Activated effector memory CD4-positive, alpha-beta T cell treated with anti-CD3 and anti-CD28 coated beads, Interleukin-2, amount 50 U/mL, for 16 hours (primary cell): Measurements from ENCODE around the gene CCBE1.

Experiments
- DNase-seq: peaks from one replicate; pipeline ENCODE4 v3.0.0-alpha.2; 2020

The CCBE1 gene

DNA sequence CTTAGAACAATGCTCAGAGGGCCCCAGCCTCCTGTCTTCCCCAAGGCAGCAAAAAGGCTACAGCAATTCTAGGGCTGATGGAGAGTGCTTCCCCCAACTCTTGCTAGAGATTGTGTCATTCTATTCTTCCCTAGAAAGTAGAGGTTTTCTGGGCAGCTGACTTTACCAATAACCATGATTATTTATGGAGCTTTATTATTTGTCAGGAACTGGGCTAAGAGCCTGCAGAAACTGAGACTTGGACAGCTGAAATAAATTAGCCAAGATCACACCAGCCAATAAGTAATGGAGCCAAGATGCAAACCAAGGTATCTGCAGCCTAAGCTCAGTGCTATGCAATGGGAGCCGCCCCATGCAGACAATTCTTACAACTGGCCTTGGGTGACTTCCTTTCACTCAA lies 84.8 kb downstream of the CCBE1 start:
- no peak for DNase-seq

GRCh38 chr18:59610546-59611140 lies 86.6 kb downstream of the CCBE1 start:
- DNase-seq: no peak

GRCh38 chr18:59609654-59610053 lies 87.6 kb downstream of the CCBE1 start:
- no peak for DNase-seq

DNA sequence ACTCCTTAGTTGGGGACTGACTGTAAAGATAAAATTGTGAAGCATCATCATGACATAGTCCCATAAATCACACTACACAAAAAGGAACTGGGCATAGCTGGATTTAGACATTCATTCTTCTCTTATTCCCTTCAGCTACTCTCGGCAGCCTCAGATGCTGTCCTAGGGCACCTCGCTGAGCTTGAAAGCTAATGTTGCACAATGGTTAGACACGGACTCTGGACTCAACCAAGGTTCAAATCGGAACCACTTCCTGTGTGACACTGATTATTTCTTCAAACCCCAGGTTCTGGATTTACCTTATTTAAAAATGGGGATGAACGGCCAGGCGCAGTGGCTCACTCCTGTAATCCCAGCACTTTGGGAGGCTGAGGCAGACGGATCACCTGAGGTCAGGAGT lies 89.8 kb downstream of the CCBE1 start:
- no peak for DNase-seq

DNA sequence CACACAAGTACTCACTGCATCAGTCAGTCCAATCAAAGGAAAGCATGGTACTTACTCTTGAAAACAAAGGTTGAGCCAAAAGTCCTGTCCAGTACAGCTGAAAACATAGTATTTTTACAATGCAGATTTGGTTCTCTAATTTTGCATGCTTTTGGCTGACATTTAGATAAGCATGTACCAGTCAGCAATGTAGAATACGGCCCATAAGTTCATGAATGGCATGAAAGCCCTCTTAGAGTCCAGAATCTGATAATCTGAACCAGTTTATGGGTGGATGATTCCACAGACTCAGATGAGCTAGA lies 90.2 kb downstream of the CCBE1 start:
- DNase-seq: no peak

GRCh38 chr18:59606193-59607077 lies 90.8 kb downstream of the CCBE1 start:
- DNase-seq: no peak

DNA sequence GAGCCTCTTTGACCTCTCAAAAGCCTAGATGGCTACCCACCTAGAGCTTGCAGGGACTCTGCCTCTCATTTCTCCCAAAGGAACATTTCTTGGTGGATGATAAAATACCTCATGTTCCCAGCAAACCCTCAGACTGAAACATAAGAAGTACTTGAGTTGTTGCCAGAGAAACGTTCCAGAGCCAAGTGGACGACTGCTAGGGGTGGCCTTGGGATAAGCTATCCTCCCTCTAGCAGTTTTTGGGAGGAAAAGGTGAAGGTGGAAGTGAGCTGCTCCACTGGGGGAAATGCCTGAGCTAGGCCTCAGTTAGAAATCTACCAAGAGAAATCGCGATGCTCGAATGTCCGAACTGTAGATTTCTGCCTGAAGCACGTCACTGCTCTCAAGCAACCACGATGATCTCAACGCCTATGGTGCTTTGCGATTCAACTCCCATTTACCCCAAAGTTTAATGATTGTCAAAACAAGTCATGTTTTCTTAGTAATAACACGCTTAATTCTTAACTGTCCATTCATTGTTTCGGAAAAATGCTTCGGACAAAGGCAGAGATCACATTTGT lies 91.5 kb downstream of the CCBE1 start:
- no peak for DNase-seq

- DNase-seq: no peak
These were observed 92.3 kb downstream of the CCBE1 start for GRCh38 chr18:59604877-59605276.

DNA sequence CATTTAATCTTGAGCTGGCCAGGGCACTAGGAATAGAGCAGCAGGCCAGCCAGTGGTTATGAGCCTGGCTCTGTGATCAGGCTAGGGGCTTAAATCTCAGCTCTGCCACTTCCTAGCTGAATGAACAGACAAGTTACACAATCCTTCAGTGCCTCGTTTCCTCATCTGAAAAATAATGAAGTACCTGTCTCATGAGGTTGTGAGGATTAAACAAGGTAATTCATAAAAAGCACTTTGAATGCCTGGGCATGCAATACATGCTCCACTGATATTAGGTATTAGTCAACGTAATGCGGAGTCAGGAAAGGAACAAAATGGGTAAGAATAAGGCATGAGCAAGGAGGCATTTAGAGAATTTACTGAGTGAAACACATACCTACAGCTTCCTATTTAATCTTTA lies 100.2 kb downstream of the CCBE1 start:
- no peak for DNase-seq

- DNase-seq: no peak
These were observed 103.9 kb downstream of the CCBE1 start for GRCh38 chr18:59593291-59593717.

- no peak for DNase-seq
These were observed 104.6 kb downstream of the CCBE1 start for GRCh38 chr18:59592624-59593023.

DNA sequence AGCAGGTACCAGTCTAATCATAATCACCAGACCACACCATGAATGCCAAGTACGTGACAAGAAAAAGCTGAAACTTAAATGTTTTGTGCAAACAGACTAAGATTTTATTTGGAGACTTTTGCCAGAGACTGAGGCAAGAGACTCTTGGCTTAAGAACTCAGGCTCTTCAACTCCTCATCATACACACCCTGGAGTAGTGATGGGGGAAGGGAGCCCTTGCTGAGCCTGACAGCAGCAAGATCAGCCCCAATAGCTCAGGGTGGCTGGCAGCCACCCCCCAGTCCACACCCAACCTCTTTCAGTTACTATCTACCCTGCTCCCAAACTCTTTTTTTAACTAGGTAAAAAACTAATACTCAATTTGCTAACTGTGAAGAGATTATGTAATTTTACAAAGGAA lies 114.8 kb downstream of the CCBE1 start:
- no peak for DNase-seq

DNA sequence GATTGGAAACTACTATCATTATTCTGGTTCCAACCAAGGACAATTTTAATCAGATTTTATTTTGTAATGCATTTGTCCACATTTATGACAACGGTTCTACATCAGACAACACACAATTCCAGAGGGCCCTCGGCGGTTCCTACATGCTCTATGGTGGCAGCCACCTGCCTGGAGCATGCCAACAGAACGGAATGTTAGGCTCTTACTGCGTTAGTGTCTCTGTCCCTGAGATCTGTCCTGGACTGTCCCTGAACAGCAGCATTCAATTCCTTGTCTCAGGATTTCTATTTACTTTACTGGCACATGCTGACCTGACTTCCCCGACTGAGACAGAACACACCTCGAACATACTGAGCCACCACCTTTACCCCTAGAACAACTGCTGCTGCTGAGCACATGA lies 117.7 kb downstream of the CCBE1 start:
- DNase-seq: no peak

DNA sequence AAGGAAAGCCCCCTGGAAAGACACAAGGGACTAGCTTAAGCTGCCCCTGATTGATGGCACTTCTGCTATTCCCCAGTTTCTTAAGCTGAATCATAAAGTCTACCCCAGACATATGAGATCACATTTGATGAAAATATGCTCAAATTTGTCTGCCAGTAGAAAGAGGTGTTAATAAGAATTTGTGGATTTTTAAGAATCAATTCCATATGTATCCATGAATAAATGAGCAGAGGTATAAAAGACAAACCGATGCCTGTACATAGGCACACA lies 119.9 kb downstream of the CCBE1 start:
- no peak for DNase-seq

DNA sequence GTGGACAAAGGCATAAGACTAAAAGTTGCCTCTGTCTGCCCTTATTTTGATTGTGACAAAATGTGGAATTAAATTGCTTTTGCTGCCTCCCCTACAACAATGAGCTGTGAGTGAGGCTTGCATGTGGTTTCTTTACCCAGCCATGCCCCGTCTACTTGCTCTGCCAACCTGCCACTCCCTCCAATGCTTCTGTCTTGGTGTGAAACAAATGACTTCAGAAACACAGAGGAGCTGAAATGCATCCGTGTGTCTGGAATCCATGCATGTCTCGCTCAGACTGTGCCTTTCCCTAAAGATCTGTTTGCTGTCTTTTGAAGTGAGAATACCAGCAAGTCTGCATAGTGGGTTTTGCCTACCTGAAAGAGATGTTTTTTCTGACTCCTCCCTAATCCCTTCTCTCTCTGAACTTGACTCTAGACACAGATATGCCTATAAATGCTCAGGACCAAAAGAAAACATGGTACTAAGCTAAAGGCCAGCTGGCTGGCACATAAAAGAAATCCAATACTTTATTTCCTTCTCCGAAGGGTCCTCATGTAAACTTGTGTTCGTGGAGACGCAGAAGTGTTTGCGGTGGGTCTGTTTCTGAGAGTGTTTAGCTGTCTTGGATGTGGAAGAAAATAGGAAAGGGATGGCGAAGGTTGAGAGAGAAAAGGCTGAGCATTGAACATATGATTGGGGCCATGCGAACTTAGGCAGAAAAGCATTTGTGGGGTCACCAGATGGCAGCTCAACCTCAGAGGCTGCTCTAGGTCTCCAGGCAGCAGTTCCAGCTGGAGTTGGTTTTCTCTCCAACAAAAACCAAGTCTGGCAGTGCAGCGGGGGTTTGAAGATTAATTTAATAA lies 120.5 kb downstream of the CCBE1 start:
- no peak for DNase-seq

DNA sequence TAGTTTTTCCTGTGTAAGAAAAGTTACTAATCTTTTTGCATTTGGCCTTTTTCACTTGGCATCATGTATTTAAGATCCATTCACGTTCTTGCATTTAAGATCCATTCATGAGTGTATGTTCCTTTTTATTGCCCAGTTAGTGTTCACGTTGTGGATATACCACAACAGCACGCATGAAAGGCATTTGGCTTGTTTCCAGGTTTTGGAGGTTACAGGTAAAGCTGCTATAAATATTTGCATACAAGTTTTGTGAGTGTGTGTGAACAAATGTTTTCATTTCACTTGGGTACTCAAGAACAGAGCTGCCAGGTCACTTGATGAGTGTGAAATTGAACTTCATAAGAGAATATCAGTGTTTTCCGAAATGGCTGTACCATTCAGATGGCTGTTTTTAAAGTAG lies 121.2 kb downstream of the CCBE1 start:
- no peak for DNase-seq

DNA sequence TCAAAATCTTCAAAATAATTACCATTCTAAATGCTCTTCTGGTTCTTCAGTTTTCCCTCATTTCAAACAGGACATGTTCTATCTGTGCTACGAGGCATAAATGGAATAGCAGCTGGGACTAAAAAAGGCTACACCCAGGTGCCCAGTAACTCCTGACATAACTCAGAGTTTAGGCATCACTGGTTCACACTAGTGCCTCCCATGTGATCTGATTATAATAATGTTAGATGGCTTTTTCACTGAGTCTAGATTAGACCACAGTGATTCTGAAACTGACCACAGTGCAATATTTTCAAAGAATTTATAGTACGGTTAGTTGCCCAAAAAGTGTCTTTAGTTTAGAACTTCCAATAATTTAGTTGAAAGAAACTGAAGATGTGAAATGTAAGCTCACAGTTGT lies 123.3 kb downstream of the CCBE1 start:
- DNase-seq: no peak

DNA sequence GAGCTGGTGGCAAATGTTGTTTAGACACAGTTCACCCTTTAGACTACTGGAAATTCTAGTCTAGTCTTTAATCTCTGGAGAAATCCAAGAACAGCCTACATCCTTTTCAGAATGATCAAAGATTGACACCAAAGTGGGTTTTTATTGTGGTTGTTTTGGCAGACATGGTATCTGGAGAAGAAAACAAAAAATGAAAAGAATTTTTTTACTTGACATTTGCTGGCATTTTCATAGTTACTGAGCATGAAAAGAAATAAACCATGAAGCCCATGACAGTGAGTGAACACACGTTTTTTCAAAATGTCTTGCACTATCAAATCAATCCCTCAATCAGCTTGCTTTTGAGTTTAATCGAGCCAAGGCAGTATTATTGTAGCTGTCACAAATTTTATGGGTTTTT lies 125.3 kb downstream of the CCBE1 start:
- no peak for DNase-seq

GRCh38 chr18:59570796-59571195 lies 126.4 kb downstream of the CCBE1 start:
- DNase-seq: no peak

DNA sequence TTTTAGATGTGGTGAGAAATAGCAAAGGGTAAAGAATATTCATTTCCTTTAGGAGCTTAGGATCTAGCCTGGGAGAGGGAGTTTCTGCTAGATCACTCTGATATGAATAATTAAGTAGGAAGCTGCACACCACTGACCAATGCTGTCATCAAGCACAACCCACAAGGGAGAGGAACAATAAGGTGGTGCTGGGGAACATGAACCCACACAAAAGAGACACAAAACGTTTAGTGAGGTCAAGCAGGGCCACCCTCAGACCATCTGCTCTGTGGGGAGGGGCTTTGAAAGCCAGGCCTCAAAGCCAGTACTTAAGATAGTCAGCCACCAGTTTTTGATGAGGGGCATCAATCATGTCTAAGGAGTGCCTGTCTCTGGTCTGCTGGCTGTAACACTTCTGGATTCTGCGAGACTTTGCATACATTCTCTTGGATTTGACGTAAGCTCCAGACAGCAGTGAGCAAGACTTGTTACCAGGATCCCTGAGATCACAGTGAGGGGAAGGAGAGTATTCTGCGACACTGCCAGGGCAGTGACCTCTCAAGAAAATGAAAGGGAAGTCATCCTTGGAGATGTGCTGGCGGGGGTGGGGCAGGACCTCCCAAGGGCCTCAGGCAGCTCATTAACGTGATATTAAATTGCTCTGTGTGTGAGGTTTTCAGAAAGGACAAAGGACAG lies 127.0 kb downstream of the CCBE1 start:
- DNase-seq: no peak

GRCh38 chr18:59569390-59569791 lies 127.8 kb downstream of the CCBE1 start:
- no peak for DNase-seq

GRCh38 chr18:59567431-59567830 lies 129.8 kb downstream of the CCBE1 start:
- no peak for DNase-seq

DNA sequence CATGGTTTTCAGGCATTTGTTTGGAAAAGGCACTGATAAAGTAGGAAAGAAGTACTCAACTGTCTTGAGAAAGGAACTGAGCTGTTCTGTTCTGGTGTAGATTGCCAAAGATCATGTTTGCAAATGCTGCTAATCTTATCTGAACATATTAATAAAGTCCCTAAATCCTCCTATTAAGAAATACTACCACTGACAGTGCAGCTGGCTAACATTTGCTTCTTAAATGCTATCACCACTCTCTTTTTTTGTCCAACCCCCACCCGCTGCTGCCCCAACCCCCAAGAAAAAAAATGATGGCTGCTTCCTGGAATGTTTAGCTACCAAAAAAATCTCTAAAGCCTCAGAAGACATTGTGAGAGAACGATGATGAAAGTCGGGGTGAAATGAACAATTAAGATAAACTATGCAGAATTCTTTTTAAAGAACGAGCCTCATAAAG lies 130.7 kb downstream of the CCBE1 start:
- no peak for DNase-seq
